Gastroesophageal sphincter (tissue), 4 donors: ENCODE measurements around the gene PABPN1L. TPM values are rescaled to one million over a fixed set of nuclear protein-coding genes. Genes with fewer than 3 reads are reported as not detected.
"Not testable (repeated sequence)": the region's sequence is repeated elsewhere in the genome, so short reads cannot be mapped to it uniquely, and the experiment has no call there.

ENCODE experiments used
- ATAC-seq: fragments of 150-250 bp; one replicate; pipeline ENCODE4 v1.9.1; 2016; ENCODE audit warnings: mild to moderate bottlenecking, moderate library complexity
- H3K27ac ChIP-seq, 4 donors: fragments of 200-600 bp; sonication (generic) in 3 of 4; 1 replicate in 3 of 4; 2 replicates in 1 of 4; pipeline ENCODE4 v1.5.1; 2016 to 2019
- H3K27me3 ChIP-seq: fragments of 200-600 bp; sonication (generic); one replicate; pipeline ENCODE4 v1.5.1; 2019
- H3K36me3 ChIP-seq, 2 donors: fragments of 200-600 bp; sonication (generic); one replicate each; pipeline ENCODE4 v1.5.1; 2019; ENCODE audit warnings: control low read depth in 1 of 2
- H3K4me1 ChIP-seq, 3 donors: fragments of 200-600 bp; sonication (generic); 1 replicate in 2 of 3; 2 replicates in 1 of 3; pipeline ENCODE4 v1.5.1; 2016 to 2019; ENCODE audit warnings: control low read depth in 2 of 3
- H3K4me3 ChIP-seq, 2 donors: fragments of 200-600 bp; sonication (generic); one replicate each; pipeline ENCODE4 v1.5.1; 2019; ENCODE audit warnings: mild to moderate bottlenecking in 1 of 2, moderate library complexity in 1 of 2
- H3K9me3 ChIP-seq, 3 donors: fragments of 200-600 bp; sonication (generic); one replicate each; pipeline ENCODE4 v1.5.1; 2017 to 2019; ENCODE audit warnings: control low read depth in 2 of 3
- EP300 ChIP-seq: sonication (generic); formaldehyde crosslinking; IDR thresholded peaks from one replicate; pipeline ENCODE4 v1.6.1; 2017; ENCODE audit warnings: antibody characterized with exemption, mild to moderate bottlenecking
- POLR2A ChIP-seq, 2 donors: fragments of 450-650 bp; IDR thresholded peaks; one replicate each; pipeline ENCODE4 v1.6.1; 2017; ENCODE audit warnings: antibody characterized with exemption in 2 of 2, mild to moderate bottlenecking in 2 of 2, moderate library complexity in 1 of 2
- POLR2AphosphoS5 ChIP-seq: sonication (generic); formaldehyde crosslinking; IDR thresholded peaks from one replicate; pipeline ENCODE4 v1.6.1; 2017; ENCODE audit warnings: antibody characterized with exemption
- WGBS, 2 donors: methylation state at CpG; one replicate each; pipeline ENCODE4 v1.1.5; 2018; ENCODE audit warnings: low coverage in 1 of 2; 5-methylcytosine and 5-hydroxymethylcytosine counted together
- total RNA-seq, 4 donors: library from RNA; depleted of rRNA; stranded (reverse); fragments of >200 nt; gene quantifications; one replicate each; pipeline ENCODE4 v1.1.0, GENCODE V29; 2016
- TF ChIP-seq, protein P1 (sequence below), 4 experiments: fragments of 200-600 bp in 2 of 4; fragments of 450-650 bp in 2 of 4; sonication (generic) in 1 of 4; IDR thresholded peaks; one replicate each; pipeline ENCODE4 v1.5.1; 2017 to 2019; ENCODE audit warnings: antibody characterized with exemption in 4 of 4, mild to moderate bottlenecking in 2 of 4, moderate library complexity in 2 of 4

The PABPN1L gene
- total RNA-seq, 4 donors from 2014 or later: 0.54 TPM; not detected in 3

DNA sequence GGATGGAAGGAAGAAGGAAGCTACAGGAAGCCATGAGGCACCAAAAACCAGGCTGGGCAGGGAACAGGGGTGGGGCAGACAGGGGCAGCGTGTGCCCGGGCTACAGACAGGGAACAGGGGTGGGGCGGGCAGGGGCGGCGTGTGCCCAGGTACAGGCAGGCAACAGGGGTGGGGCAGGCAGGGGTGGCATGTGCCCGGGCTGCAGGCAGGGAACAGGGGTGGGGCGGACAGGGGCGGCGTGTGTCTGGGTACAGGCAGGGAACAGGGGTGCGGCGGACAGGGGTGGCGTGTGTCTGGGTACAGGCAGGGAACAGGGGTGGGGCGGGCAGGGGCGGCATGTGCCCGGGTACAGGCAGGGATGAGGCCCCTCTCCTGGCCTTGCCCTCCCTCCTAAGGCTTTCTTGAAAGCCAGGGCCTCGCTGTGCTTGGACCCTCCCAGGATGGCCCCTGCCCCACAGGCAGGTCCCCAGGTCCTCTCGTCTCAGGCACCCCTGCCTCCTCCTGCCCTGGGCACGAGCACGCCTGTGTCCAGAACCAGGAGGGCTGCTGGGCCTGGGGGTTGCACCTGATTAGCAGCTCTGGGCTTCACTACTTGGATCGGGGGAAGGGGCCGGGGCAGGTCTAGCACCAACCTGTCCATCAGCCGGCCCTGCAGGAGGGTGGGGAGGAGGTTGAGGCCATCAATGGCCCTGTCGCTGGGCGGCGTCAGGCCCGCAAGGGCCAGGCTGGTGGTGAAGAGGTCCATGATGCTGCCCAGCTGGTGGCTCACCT is 40.2 kb downstream of the PABPN1L start:
- ATAC-seq: no peak
- Histone ChIP-seq H3K4me3 (no peak overlapping the region), H3K4me1 (no peaks in the 10 kb centered on the region), H3K36me3 (peaks cover 0 to 93% of the 10 kb centered on the region in 2 donors), H3K27ac (no peak overlapping the region), H3K9me3 (no peaks in the 10 kb centered on the region), H3K27me3 (no peaks in the 10 kb centered on the region)
- TF ChIP-seq, protein P1, sequence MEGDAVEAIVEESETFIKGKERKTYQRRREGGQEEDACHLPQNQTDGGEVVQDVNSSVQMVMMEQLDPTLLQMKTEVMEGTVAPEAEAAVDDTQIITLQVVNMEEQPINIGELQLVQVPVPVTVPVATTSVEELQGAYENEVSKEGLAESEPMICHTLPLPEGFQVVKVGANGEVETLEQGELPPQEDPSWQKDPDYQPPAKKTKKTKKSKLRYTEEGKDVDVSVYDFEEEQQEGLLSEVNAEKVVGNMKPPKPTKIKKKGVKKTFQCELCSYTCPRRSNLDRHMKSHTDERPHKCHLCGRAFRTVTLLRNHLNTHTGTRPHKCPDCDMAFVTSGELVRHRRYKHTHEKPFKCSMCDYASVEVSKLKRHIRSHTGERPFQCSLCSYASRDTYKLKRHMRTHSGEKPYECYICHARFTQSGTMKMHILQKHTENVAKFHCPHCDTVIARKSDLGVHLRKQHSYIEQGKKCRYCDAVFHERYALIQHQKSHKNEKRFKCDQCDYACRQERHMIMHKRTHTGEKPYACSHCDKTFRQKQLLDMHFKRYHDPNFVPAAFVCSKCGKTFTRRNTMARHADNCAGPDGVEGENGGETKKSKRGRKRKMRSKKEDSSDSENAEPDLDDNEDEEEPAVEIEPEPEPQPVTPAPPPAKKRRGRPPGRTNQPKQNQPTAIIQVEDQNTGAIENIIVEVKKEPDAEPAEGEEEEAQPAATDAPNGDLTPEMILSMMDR (IDR thresholded peaks at IDR 0.05): no peak
- TF ChIP-seq POLR2AphosphoS5 (no peak), EP300 (no peak), POLR2A (IDR thresholded peaks at IDR 0.05) (no peak)
- WGBS, 2 donors: 94% methylated on average over 3 of the region's 26 CpGs; no CpG with 5 or more reads in 1 of the 2 donors

DNA sequence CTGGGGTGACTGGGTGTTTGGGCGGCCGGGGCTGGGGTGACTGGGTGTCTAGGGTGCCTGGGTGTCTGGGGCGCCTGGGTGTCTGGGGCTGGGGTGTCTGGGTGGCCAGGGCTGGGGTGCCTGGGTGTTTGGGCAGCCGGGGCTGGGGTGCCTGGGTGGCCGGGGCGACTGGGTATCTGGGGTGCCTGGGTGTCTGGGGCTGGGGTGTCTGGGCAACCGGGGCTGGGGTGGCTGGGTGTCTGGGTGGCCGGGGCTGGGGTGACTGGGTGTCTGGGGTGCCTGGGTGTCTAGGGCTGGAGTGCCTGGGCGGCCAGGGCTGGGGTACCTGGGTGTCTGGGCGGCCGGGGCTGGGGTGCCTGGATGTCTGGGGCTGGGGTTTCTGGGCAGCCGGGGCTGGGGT is 41.3 kb downstream of the PABPN1L start:
- H3K27me3 ChIP-seq: no peaks in the 10 kb centered on the region
- WGBS, 2 donors: no CpG with 5 or more reads among the region's 12 CpGs
- peaks cover 0 to 95% of the 10 kb centered on the region in 2 donors for H3K36me3 ChIP-seq
- no peak overlapping the region for H3K27ac ChIP-seq
- H3K4me3 ChIP-seq: no peak overlapping the region
- ATAC-seq: no peak
- no peaks in the 10 kb centered on the region for H3K9me3 ChIP-seq
- H3K4me1 ChIP-seq: no peaks in the 10 kb centered on the region
- TF ChIP-seq POLR2A (IDR thresholded peaks at IDR 0.05) (no peak), POLR2AphosphoS5 (no peak), EP300 (no peak)
- TF ChIP-seq, protein P1 (IDR thresholded peaks at IDR 0.05): no peak

GRCh38 chr16:88824256-88825077 is 42.0 kb downstream of the PABPN1L start:
- no peak for ATAC-seq

DNA sequence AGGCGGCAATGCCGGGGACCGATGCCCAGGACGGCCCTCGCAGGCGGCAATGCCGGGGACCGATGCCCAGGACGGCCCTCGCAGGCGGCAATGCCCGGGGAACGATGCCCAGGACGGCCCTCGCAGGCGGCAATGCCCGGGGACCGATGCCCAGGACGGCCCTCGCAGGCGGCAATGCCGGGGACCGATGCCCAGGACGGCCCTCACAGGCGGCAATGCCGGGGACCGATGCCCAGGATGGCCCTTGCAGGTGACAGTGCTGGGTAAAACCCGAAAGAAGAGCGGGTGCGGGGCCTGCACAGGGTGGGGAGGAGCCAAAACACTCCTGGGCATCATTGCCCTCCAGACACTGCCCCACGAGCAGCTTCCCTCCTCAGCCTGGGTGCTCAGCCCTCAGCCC is 42.8 kb downstream of the PABPN1L start:
- not testable (repeated sequence) for H3K27me3 ChIP-seq, H3K9me3 ChIP-seq, H3K4me1 ChIP-seq, ATAC-seq, H3K4me3 ChIP-seq, H3K27ac ChIP-seq
- H3K36me3 ChIP-seq: peaks cover 0 to 81% of the 10 kb centered on the region in 2 donors
- WGBS, 2 donors: no CpG with 5 or more reads among the region's 31 CpGs

More at GRCh38 chr16:88824256-88825077, 42.0 kb downstream of the PABPN1L start:
- Histone ChIP-seq H3K9me3 (no peaks in the 10 kb centered on the region), H3K27ac (no peak overlapping the region), H3K4me3 (no peak overlapping the region), H3K27me3 (no peaks in the 10 kb centered on the region), H3K36me3 (peaks cover 0 to 90% of the 10 kb centered on the region in 2 donors), H3K4me1 (no peaks in the 10 kb centered on the region)
- TF ChIP-seq, protein P1 (IDR thresholded peaks at IDR 0.05): no peak
- TF ChIP-seq POLR2A (IDR thresholded peaks at IDR 0.05) (no peak), POLR2AphosphoS5 (no peak), EP300 (no peak)
- 85 to 89% methylated on average over 8 to 9 of the region's 33 CpGs for WGBS, 2 donors

DNA sequence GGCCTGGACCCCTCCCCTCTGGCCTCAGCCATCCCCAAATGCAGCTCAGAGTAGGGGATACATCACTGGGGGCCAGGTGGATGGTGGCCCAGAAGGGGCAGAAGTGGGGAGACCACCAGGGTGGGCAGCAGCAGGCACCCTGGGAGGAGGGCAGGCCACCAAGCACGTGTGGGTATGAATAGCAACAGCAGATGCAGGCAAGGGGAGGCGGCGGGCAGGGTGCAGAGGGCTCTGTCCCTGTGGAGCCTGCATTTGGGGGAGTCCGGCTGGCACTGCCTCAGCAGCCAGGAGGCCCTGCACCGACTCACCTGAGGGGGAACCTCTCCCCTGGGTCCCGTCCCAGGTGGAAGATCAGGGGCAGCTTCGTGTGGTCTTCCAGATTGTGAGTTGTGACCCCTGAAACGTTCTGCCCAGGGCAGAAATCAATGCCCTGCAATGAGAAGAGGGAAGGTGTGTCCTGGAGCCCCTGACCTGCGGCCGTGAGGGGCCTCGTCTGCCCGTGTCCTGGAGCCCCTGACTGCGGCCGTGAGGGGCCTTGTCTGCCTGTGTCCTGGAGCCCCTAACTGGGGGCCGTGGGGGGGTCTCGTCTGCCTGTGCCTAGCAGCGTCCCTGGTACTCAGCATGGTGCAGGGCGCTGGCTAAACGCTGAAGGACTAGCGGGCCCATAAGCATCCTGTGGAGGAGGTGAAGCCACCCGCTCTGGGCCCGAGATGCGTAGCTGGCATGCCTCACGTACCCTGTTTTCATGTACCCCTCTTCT is 44.0 kb downstream of the PABPN1L start:
- 86% methylated on average over 7 of the region's 24 CpGs; no CpG with 5 or more reads in 1 of the 2 donors for WGBS, 2 donors
- no peak overlapping the region for H3K4me3 ChIP-seq
- H3K27ac ChIP-seq: no peak overlapping the region
- H3K4me1 ChIP-seq: no peaks in the 10 kb centered on the region
- H3K9me3 ChIP-seq: no peaks in the 10 kb centered on the region
- ATAC-seq: no peak
- TF ChIP-seq, protein P1 (IDR thresholded peaks at IDR 0.05): no peak
- TF ChIP-seq POLR2AphosphoS5 (no peak), POLR2A (IDR thresholded peaks at IDR 0.05) (no peak), EP300 (no peak)
- no peaks in the 10 kb centered on the region for H3K27me3 ChIP-seq
- H3K36me3 ChIP-seq: peaks cover 0 to 69% of the 10 kb centered on the region in 2 donors
